HepG2 (cell line): ENCODE measurements around the gene C11orf24. TPM values are rescaled to one million over a fixed set of nuclear protein-coding genes. Genes with fewer than 3 reads are reported as not detected.

Source experiments
- CEBPG ChIP-seq: IDR thresholded peaks from 2 replicates; pipeline ENCODE4 v1.6.1; 2016
- FIP1L1 ChIP-seq: fragments of 200-400 bp; formaldehyde crosslinking; IDR thresholded peaks from 2 replicates; pipeline ENCODE4 v1.6.1; 2018; ENCODE audit warnings: low read depth, mild to moderate bottlenecking, low read length, moderate library complexity, borderline replicate concordance; ENCODE audit not compliant: insufficient read depth
- HOXA7 ChIP-seq: sonication (generic); formaldehyde crosslinking; IDR thresholded peaks from 2 replicates; pipeline ENCODE4 v1.8.1; 2022; ENCODE audit warnings: mild to moderate bottlenecking, missing genetic modification reagents, moderate library complexity
- JUN ChIP-seq: sonication (generic); formaldehyde crosslinking; IDR thresholded peaks from 2 replicates; pipeline ENCODE4 v1.4.0; 2020; ENCODE audit warnings: mild to moderate bottlenecking, missing genetic modification reagents
- MBNL3 ChIP-seq: fragments of 250-450 bp; sonication (Bioruptor Pico); conservative IDR thresholded peaks from 2 replicates; pipeline ENCODE4 v1.8.0; 2022; ENCODE audit warnings: mild to moderate bottlenecking, inconsistent platforms
- MEF2D ChIP-seq: sonication (generic); formaldehyde crosslinking; IDR thresholded peaks from 2 replicates; pipeline ENCODE4 v1.5.1; 2020; ENCODE audit warnings: mild to moderate bottlenecking, missing genetic modification reagents
- MTA3 ChIP-seq: sonication (generic); formaldehyde crosslinking; IDR thresholded peaks from 2 replicates; pipeline ENCODE4 v1.4.0; 2020; ENCODE audit warnings: missing genetic modification reagents
- NFIC ChIP-seq: IDR thresholded peaks from 2 replicates; pipeline ENCODE4 v1.6.1; 2012; ENCODE audit warnings: mild to moderate bottlenecking, low read length, inconsistent platforms
- NFKBIZ ChIP-seq: IDR thresholded peaks from 2 replicates; pipeline ENCODE4 v1.6.1; 2018; ENCODE audit warnings: missing genetic modification reagents, missing compliant biosample characterization
- ONECUT2 ChIP-seq: sonication (generic); formaldehyde crosslinking; IDR thresholded peaks from 2 replicates; pipeline ENCODE4 v1.4.0; 2020; ENCODE audit warnings: missing genetic modification reagents
- PCBP2 ChIP-seq: fragments of 200-400 bp; formaldehyde crosslinking; optimal IDR thresholded peaks from 2 replicates; pipeline ENCODE3; 2018; ENCODE audit warnings: low read length, low read depth; ENCODE audit not compliant: poor library complexity, severe bottlenecking
- TEAD2 ChIP-seq: sonication (generic); formaldehyde crosslinking; IDR thresholded peaks from 2 replicates; pipeline ENCODE4 v1.9.0; 2021; ENCODE audit warnings: missing genetic modification reagents
- TMF1 ChIP-seq: sonication (generic); formaldehyde crosslinking; IDR thresholded peaks from 2 replicates; pipeline ENCODE4 v1.8.1; 2022; ENCODE audit warnings: low read depth, missing genetic modification reagents
- ZNF260 ChIP-seq: sonication (generic); formaldehyde crosslinking; IDR thresholded peaks from 2 replicates; pipeline ENCODE4 v1.4.0; 2020; ENCODE audit warnings: missing genetic modification reagents, low read depth, mild to moderate bottlenecking, borderline replicate concordance
- ZNF773 ChIP-seq: sonication (generic); formaldehyde crosslinking; IDR thresholded peaks from 2 replicates; pipeline ENCODE4 v1.4.0; 2020; ENCODE audit warnings: missing genetic modification reagents, borderline replicate concordance
- ZNF790 ChIP-seq: sonication (generic); formaldehyde crosslinking; IDR thresholded peaks from 2 replicates; pipeline ENCODE4 v1.8.0; 2022; ENCODE audit warnings: missing genetic modification reagents, mild to moderate bottlenecking, borderline replicate concordance
- polyA plus RNA-seq, 8 experiments: library from polyadenylated mRNA; depleted of rRNA in 3 of 8; stranded (reverse) in 7 of 8; unstranded in 1 of 8; fragments of >200 nt; fragmentation: Illumina TruSeq in 4 of 8; extraction: Trizol in 4 of 8; gene quantifications; 2 replicates each; pipeline versions ENCODE4 v1.2.1 to v1.2.3, GENCODE V29; 2011 to 2016; ENCODE audit warnings: low read depth in 4 of 8, missing spikeins in 1 of 8, mixed read lengths in 1 of 8; ENCODE audit not compliant: insufficient read depth in 1 of 8
- total RNA-seq, 5 experiments: library from RNA; depleted of rRNA; stranded (reverse); fragments of >200 nt; fragmentation: Illumina TruSeq; extraction: Trizol; gene quantifications; 2 replicates each; pipeline ENCODE4 v1.2.3, GENCODE V29; 2016; ENCODE audit warnings: low read depth in 1 of 5
- TF ChIP-seq, protein P1 (sequence below): sonication (generic); formaldehyde crosslinking; IDR thresholded peaks from 2 replicates; pipeline ENCODE4 v1.5.1; 2020; ENCODE audit warnings: mild to moderate bottlenecking, missing genetic modification reagents, moderate library complexity
- TF ChIP-seq, protein P2 (sequence below): sonication (generic); formaldehyde crosslinking; IDR thresholded peaks from 2 replicates; pipeline ENCODE4 v1.4.0; 2020; ENCODE audit warnings: missing genetic modification reagents; ENCODE audit errors: not compliant biosample characterization
- TF ChIP-seq, protein P3 (sequence below): sonication (generic); formaldehyde crosslinking; IDR thresholded peaks from 2 replicates; pipeline ENCODE4 v1.8.0; 2022; ENCODE audit warnings: low read depth, missing genetic modification reagents
- TF ChIP-seq, protein P4 (sequence below): sonication (generic); formaldehyde crosslinking; IDR thresholded peaks from 2 replicates; pipeline ENCODE4 v1.4.0; 2020; ENCODE audit warnings: missing genetic modification reagents
- TF ChIP-seq, protein P5 (sequence below): IDR thresholded peaks from 2 replicates; pipeline ENCODE4 v1.6.1; 2016; ENCODE audit warnings: missing compliant biosample characterization, missing genetic modification reagents, borderline replicate concordance

Gene C11orf24
- total and polyA plus RNA-seq, 2 of the 13 experiments (the other 11 are each of a cell fraction or from before 2014, with no cell fraction given), result 52.9 to 55.5 TPM

GRCh38 chr11:68271781-68272608 lies at the start of gene C11orf24 (continued):
- TF ChIP-seq PCBP2 (no peak), ZNF790 (peak; percentile 72; the same call in 1 of the 2 replicates), JUN (CRISPR knock-in tag) (peak; percentile 85; the same call in 1 of the 2 replicates), FIP1L1 (no peak; the same call in 1 of the 2 replicates), CEBPG (CRISPR knock-in tag) (no peak), NFKBIZ (no peak), MEF2D (peak; percentile 81), ONECUT2 (CRISPR knock-in tag) (no peak), ZNF773 (no peak), MBNL3 (CRISPR knock-in tag) (no peak), ZNF260 (CRISPR knock-in tag) (no peak), TEAD2 (no peak), MTA3 (CRISPR knock-in tag) (no peak), TMF1 (CRISPR knock-in tag) (no peak), HOXA7 (CRISPR knock-in tag) (no peak), NFIC (no peak)
- TF ChIP-seq, protein P1, sequence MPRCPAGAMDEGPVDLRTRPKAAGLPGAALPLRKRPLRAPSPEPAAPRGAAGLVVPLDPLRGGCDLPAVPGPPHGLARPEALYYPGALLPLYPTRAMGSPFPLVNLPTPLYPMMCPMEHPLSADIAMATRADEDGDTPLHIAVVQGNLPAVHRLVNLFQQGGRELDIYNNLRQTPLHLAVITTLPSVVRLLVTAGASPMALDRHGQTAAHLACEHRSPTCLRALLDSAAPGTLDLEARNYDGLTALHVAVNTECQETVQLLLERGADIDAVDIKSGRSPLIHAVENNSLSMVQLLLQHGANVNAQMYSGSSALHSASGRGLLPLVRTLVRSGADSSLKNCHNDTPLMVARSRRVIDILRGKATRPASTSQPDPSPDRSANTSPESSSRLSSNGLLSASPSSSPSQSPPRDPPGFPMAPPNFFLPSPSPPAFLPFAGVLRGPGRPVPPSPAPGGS (CRISPR knock-in tag), result peak; percentile 24; the same call in 1 of the 2 replicates
- TF ChIP-seq, protein P2, sequence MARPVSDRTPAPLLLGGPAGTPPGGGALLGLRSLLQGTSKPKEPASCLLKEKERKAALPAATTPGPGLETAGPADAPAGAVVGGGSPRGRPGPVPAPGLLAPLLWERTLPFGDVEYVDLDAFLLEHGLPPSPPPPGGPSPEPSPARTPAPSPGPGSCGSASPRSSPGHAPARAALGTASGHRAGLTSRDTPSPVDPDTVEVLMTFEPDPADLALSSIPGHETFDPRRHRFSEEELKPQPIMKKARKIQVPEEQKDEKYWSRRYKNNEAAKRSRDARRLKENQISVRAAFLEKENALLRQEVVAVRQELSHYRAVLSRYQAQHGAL (CRISPR knock-in tag), result no peak
- TF ChIP-seq, protein P3, sequence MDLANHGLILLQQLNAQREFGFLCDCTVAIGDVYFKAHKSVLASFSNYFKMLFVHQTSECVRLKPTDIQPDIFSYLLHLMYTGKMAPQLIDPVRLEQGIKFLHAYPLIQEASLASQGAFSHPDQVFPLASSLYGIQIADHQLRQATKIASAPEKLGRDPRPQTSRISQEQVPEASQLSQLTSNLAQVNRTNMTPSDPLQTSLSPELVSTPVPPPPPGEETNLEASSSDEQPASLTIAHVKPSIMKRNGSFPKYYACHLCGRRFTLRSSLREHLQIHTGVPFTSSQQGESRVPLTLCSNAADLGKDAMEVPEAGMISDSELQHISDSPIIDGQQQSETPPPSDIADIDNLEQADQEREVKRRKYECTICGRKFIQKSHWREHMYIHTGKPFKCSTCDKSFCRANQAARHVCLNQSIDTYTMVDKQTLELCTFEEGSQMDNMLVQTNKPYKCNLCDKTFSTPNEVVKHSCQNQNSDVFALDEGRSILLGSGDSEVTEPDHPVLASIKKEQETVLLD (CRISPR knock-in tag), result no peak; the same call in 1 of the 2 replicates
- TF ChIP-seq, protein P4, sequence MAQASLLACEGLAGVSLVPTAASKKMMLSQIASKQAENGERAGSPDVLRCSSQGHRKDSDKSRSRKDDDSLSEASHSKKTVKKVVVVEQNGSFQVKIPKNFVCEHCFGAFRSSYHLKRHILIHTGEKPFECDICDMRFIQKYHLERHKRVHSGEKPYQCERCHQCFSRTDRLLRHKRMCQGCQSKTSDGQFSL (CRISPR knock-in tag), result peak; percentile 98
- TF ChIP-seq, protein P5, sequence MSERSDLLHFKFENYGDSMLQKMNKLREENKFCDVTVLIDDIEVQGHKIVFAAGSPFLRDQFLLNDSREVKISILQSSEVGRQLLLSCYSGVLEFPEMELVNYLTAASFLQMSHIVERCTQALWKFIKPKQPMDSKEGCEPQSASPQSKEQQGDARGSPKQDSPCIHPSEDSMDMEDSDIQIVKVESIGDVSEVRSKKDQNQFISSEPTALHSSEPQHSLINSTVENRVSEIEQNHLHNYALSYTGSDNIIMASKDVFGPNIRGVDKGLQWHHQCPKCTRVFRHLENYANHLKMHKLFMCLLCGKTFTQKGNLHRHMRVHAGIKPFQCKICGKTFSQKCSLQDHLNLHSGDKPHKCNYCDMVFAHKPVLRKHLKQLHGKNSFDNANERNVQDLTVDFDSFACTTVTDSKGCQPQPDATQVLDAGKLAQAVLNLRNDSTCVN (CRISPR knock-in tag), result no peak
